Transverse colon (tissue), 4 donors: ENCODE results near the gene INSC. TPM values are rescaled to one million over a fixed set of nuclear protein-coding genes. Genes with fewer than 3 reads are reported as not detected.

Experiments
- DNase-seq: peaks from one replicate; pipeline ENCODE4 v3.0.0-alpha.2; 2019
- H3K27ac ChIP-seq, 4 donors: fragments of 200-600 bp; sonication (generic); 2 replicates each; pipeline ENCODE4 v1.5.1; 2016 to 2018; ENCODE audit warnings: inconsistent platforms in 4 of 4
- H3K27me3 ChIP-seq: fragments of 200-600 bp; sonication (generic); 2 replicates; pipeline ENCODE4 v1.5.1; 2017; ENCODE audit warnings: inconsistent platforms
- H3K36me3 ChIP-seq, 4 donors: fragments of 200-600 bp; sonication (generic); 2 replicates each; pipeline ENCODE4 v1.5.1; 2017 to 2019; ENCODE audit warnings: inconsistent platforms in 4 of 4
- H3K4me1 ChIP-seq, 4 donors: fragments of 200-600 bp; sonication (generic); 2 replicates each; pipeline ENCODE4 v1.5.1; 2017 to 2020; ENCODE audit warnings: inconsistent platforms in 4 of 4
- H3K4me3 ChIP-seq, 4 donors: fragments of 200-600 bp; sonication (generic); 1 replicate in 1 of 4; 2 replicates in 3 of 4; pipeline versions ENCODE4 v1.5.1 to v1.6.1; 2017 to 2019; ENCODE audit warnings: inconsistent platforms in 4 of 4
- H3K9me3 ChIP-seq, 2 donors: fragments of 200-600 bp; sonication (generic); 2 replicates each; pipeline ENCODE4 v1.5.1; 2017 to 2019; ENCODE audit warnings: inconsistent platforms in 2 of 2
- CTCF ChIP-seq, 5 experiments: fragments of 200-600 bp in 3 of 5; fragments of 450-650 bp in 2 of 5; sonication (generic) in 3 of 5; IDR thresholded peaks; 1 replicate in 2 of 5; 2 replicates in 3 of 5; pipeline ENCODE4 v1.5.1; 2016 to 2017; ENCODE audit warnings: antibody characterized with exemption in 5 of 5, inconsistent platforms in 3 of 5, mild to moderate bottlenecking in 2 of 5, moderate library complexity in 1 of 5
- EP300 ChIP-seq: sonication (generic); formaldehyde crosslinking; IDR thresholded peaks from one replicate; pipeline ENCODE4 v1.6.1; 2017; ENCODE audit warnings: antibody characterized with exemption, low read depth
- POLR2A ChIP-seq: fragments of 450-650 bp; IDR thresholded peaks from one replicate; pipeline ENCODE4 v1.6.1; 2016; ENCODE audit warnings: antibody characterized with exemption, mild to moderate bottlenecking, moderate library complexity
- POLR2AphosphoS5 ChIP-seq, 3 donors: sonication (generic); formaldehyde crosslinking; IDR thresholded peaks; one replicate each; pipeline ENCODE4 v1.6.1; 2016; ENCODE audit warnings: antibody characterized with exemption in 3 of 3
- WGBS, 2 donors: methylation state at CpG; one replicate each; pipeline ENCODE4 v1.1.5; 2018; ENCODE audit warnings: low coverage in 1 of 2; 5-methylcytosine and 5-hydroxymethylcytosine counted together
- in situ Hi-C, 4 donors: fragments of 200-750 bp; cut with MboI; loops; one replicate each; pipeline versions ENCODE4 v1.15.0 to v1.15.1; 2017; ENCODE audit warnings: low sequenced_read_pairs in 3 of 4, low pct_ligation_motif_present in 1 of 4, low pct_unique_long_range_greater_than_20kb in 1 of 4
- intact Hi-C: fragments of 100-400 bp; cut with DNase I; formaldehyde crosslinking; loops from one replicate; pipeline ENCODE4 v1.15.1; 2023; ENCODE audit warnings: low total_unique reads
- total RNA-seq, 4 donors: library from RNA; depleted of rRNA; stranded (reverse); fragments of >200 nt; gene quantifications; one replicate each; pipeline ENCODE4 v1.1.0, GENCODE V29; 2016

Gene INSC
- total RNA-seq, 4 donors from 2014 or later: 0.60 to 1.9 (median 1.3) TPM

- 57 to 74% methylated on average over 1 of the region's 1 CpG for WGBS, 2 donors
- no peaks in the 10 kb centered on the region for H3K9me3 ChIP-seq
- peaks cover 0 to 8% (median 7%) of the 10 kb centered on the region in 4 donors for H3K4me1 ChIP-seq
- H3K27me3 ChIP-seq: no peaks in the 10 kb centered on the region
- in situ Hi-C loops: no loop called here
- TF ChIP-seq CTCF (IDR thresholded peaks at IDR 0.05) (no peak), EP300 (no peak), POLR2A (no peak), POLR2AphosphoS5 (IDR thresholded peaks at IDR 0.05) (no peak)
- H3K4me3 ChIP-seq: no peak overlapping the region
- no peak overlapping the region for H3K27ac ChIP-seq
- intact Hi-C loops: no loop called here
- no peaks in the 10 kb centered on the region for H3K36me3 ChIP-seq
- no peak for DNase-seq
Measured at GRCh38 chr11:15161790-15162189, 47.1 kb downstream of the INSC start.

- in situ Hi-C loops (no loop called here), intact Hi-C loops (no loop called here)
- DNase-seq: no peak
- Histone ChIP-seq H3K27me3 (no peaks in the 10 kb centered on the region), H3K4me3 (no peak overlapping the region), H3K27ac (no peak overlapping the region), H3K4me1 (peaks cover 0 to 5% (median 3%) of the 10 kb centered on the region in 4 donors), H3K36me3 (no peaks in the 10 kb centered on the region), H3K9me3 (no peaks in the 10 kb centered on the region)
- TF ChIP-seq POLR2A (no peak), EP300 (no peak), CTCF (IDR thresholded peaks at IDR 0.05) (no peak), POLR2AphosphoS5 (IDR thresholded peaks at IDR 0.05) (no peak)
Measured at GRCh38 chr11:15163136-15163535, 48.4 kb downstream of the INSC start.

GRCh38 chr11:15166204-15166603 lies 51.5 kb downstream of the INSC start:
- no peak overlapping the region for H3K27ac ChIP-seq
- intact Hi-C loops: no loop called here
- in situ Hi-C loops: no loop called here
- no peaks in the 10 kb centered on the region for H3K4me1 ChIP-seq
- H3K36me3 ChIP-seq: no peaks in the 10 kb centered on the region
- no peak overlapping the region for H3K4me3 ChIP-seq
- DNase-seq: no peak
- H3K9me3 ChIP-seq: no peaks in the 10 kb centered on the region
- TF ChIP-seq EP300: no peak
- TF ChIP-seq POLR2A: no peak
- TF ChIP-seq POLR2AphosphoS5 (IDR thresholded peaks at IDR 0.05): no peak
- no peak for TF ChIP-seq CTCF (IDR thresholded peaks at IDR 0.05)
- no peaks in the 10 kb centered on the region for H3K27me3 ChIP-seq

GRCh38 chr11:15169815-15170551 lies 55.3 kb downstream of the INSC start:
- DNase-seq: no peak
- H3K27ac ChIP-seq: no peak overlapping the region
- H3K4me1 ChIP-seq: no peaks in the 10 kb centered on the region
- no peak overlapping the region for H3K4me3 ChIP-seq
- 67 to 77% methylated on average over 3 to 4 of the region's 4 CpGs for WGBS, 2 donors
- intact Hi-C loops: no loop called here
- TF ChIP-seq POLR2A: no peak
- TF ChIP-seq CTCF (IDR thresholded peaks at IDR 0.05): no peak
- TF ChIP-seq POLR2AphosphoS5 (IDR thresholded peaks at IDR 0.05): no peak
- no peak for TF ChIP-seq EP300
- no peaks in the 10 kb centered on the region for H3K27me3 ChIP-seq
- no peaks in the 10 kb centered on the region for H3K9me3 ChIP-seq
- no peaks in the 10 kb centered on the region for H3K36me3 ChIP-seq
- in situ Hi-C loops: no loop called here
